A549 (cell line): Measurements from ENCODE around the gene MYB.

Source experiments
- BHLHE40 ChIP-seq: IDR thresholded peaks from 2 replicates; pipeline ENCODE4 v1.6.1; 2012; ENCODE audit warnings: low read depth, low read length, inconsistent platforms
- POLR2AphosphoS2 ChIP-seq: conservative IDR thresholded peaks from 2 replicates; pipeline ENCODE4 v1.6.1; 2012; ENCODE audit warnings: low read length, improper control_type of control experiment, inconsistent platforms
- SMC3 ChIP-seq: fragments of >200 bp; sonication (Bioruptor Twin); formaldehyde crosslinking; IDR thresholded peaks from 3 replicates; pipeline ENCODE4 v1.6.1; 2018; ENCODE audit warnings: inconsistent platforms
- TF ChIP-seq, protein P1 (sequence below): fragments of 200-600 bp; sonication (generic); IDR thresholded peaks from 2 replicates; pipeline ENCODE4 v1.6.1; 2016; ENCODE audit warnings: antibody characterized with exemption, mild to moderate bottlenecking, moderate library complexity

DNA sequence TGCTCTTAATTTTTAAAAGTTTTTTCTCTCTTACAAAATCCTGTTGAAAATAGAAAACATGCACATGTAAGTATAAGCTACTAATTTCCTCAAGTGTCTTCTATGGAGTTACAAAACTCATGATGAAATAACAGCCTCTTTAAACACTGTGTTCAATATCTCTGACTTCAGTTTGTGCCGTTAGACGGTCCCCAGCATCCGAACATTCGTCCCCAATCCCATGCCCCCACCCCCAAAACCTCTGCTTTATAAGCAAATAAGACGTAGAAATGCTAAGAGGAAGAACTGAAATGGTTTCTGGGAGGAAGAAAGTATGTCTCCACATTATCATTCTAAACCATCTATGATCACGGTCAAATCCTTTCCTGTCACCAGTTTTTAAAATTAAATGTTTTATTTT is 31.7 kb upstream of the MYB start:
- TF ChIP-seq BHLHE40 (no peak), SMC3 (no peak), POLR2AphosphoS2 (no peak)
- TF ChIP-seq, protein P1, sequence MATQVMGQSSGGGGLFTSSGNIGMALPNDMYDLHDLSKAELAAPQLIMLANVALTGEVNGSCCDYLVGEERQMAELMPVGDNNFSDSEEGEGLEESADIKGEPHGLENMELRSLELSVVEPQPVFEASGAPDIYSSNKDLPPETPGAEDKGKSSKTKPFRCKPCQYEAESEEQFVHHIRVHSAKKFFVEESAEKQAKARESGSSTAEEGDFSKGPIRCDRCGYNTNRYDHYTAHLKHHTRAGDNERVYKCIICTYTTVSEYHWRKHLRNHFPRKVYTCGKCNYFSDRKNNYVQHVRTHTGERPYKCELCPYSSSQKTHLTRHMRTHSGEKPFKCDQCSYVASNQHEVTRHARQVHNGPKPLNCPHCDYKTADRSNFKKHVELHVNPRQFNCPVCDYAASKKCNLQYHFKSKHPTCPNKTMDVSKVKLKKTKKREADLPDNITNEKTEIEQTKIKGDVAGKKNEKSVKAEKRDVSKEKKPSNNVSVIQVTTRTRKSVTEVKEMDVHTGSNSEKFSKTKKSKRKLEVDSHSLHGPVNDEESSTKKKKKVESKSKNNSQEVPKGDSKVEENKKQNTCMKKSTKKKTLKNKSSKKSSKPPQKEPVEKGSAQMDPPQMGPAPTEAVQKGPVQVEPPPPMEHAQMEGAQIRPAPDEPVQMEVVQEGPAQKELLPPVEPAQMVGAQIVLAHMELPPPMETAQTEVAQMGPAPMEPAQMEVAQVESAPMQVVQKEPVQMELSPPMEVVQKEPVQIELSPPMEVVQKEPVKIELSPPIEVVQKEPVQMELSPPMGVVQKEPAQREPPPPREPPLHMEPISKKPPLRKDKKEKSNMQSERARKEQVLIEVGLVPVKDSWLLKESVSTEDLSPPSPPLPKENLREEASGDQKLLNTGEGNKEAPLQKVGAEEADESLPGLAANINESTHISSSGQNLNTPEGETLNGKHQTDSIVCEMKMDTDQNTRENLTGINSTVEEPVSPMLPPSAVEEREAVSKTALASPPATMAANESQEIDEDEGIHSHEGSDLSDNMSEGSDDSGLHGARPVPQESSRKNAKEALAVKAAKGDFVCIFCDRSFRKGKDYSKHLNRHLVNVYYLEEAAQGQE: no peak
